Activated CD4-positive, alpha-beta T cell treated with anti-CD3 and anti-CD28 coated beads, Interleukin-2, amount 50 U/mL, for 1 hour (primary cell): ENCODE data around the gene PDXDC1.
"Not testable (repeated sequence)": the region's sequence is repeated elsewhere in the genome, so short reads cannot be mapped to it uniquely, and the experiment has no call there.

ENCODE experiments used
- DNase-seq: peaks from one replicate; pipeline ENCODE4 v3.0.0-alpha.2; 2020

The PDXDC1 gene

DNA sequence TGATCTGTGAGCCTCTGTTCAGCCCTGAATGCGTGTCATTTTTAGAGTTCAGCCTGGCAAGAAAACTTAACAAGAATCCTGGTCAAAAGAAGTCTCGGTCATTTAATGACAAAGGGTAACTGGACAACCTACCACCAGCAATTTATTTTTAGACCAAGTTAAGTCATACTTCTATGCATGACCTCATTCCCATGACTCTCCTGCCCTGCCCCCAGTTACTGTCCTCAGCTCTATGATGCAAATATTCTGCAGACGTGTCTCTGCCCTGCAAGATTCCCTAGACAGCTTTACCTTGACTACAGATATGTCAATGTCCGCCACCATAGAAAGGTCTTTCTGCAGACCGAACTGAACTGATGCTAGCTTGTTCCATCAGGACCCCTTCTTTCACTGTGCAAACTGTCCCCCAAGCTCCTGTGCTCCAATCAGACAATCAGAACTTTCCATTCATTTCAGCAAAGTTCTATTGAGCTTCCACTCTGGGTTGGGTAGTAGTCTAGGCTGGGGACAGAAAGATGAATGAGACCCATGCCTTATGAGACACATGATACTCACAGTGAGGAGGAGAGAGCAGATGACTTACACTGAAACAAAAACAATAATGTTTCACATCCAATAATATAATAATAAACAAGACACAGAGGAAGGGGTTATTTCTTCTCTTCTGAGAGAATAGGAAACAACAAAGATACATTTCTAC, 194.3 kb downstream of the PDXDC1 start:
- not testable (repeated sequence) for DNase-seq

DNA sequence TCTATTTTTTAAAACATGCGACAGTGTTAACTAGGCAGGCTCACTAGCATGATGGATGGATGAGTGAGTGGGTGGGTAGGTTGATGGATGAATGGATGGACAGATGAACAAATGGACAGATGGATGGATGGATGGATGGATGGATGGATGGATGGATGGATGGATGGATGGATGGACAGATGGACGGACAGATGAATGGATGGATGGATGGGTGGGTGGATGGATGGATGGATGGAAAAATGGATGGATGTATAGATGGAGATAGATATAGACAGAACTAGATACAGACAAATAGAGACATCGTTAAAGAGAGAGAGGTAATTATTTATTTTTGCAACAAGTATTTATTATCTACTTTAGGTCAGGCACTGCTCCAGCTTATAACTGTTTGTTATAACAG, 205.1 kb downstream of the PDXDC1 start:
- not testable (repeated sequence) for DNase-seq

DNA sequence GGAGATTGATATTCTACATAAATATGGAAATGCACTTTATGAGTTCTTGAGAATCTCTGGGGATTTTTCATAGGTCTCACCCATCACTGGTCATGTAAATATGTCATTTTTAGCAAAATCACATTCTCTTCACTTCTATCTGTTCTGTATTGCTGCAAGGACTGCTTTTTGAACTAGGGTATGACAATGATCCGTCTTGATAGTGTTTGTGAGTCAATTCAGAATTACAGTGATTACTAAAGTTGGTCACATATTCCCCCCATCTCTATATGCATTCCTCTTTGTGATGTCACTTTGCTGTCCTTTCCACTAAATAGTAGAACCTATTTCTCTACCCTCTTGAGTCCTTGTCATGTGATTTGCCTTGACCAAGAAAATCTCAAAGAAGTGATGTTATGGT, 206.1 kb downstream of the PDXDC1 start:
- not testable (repeated sequence) for DNase-seq

DNA sequence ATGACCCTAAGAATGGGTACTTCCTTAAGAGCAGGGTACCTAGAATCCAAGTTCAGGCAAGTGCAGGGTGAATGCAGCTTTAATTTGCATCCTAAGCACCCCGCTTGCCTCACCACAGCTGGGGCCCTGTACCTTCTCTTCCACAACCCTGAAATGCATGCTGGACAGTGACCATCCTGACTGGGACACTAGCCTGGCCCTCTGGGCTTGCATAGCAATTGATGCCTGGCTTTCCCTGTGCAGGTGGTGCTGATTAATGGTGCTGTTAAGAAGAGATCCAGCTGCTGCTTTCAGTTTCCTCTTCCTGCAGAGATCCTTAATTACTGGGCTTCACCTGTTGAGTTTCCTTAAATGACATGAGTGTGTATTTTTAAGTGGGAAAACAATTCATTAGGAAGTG, 209.2 kb downstream of the PDXDC1 start:
- not testable (repeated sequence) for DNase-seq
